HepG2 (cell line): ENCODE results near the gene RGS6. TPM values are rescaled to one million over a fixed set of nuclear protein-coding genes. Genes with fewer than 3 reads are reported as not detected.

Experiments
- ATAC-seq: fragments of 200-7000 bp; cut with Tn5 transposase; 3 replicates; pipeline ENCODE4 v1.9.1; 2020; ENCODE audit warnings: mild to moderate bottlenecking, moderate library complexity
- BruUV-seq: library from RNA; stranded (reverse); fragments of 400-500 nt; replicated peaks from 2 replicates; lab custom pipeline; 2021; lab: Mats Ljungman, UMichigan
- CTCF ChIA-PET: fragments of 300-600 bp; formaldehyde crosslinking; extraction: SDS; loops from one replicate; lab custom pipeline; 2021; ENCODE audit warnings: low total read pairs, inconsistent platforms, low intra/inter-chr PET ratio; lab: Yijun Ruan, JAX
- POLR2A ChIA-PET: fragments of 350-600 bp; sonication (Branson Sonifier 250); formaldehyde crosslinking; loops from one replicate; lab custom pipeline; 2020; ENCODE audit warnings: antibody characterized with exemption, inconsistent platforms; lab: Yijun Ruan, JAX
- DNase-seq: peaks from one replicate; pipeline ENCODE4 v3.0.0-alpha.2; 2015; ENCODE audit warnings: low spot score
- FAIRE-seq: peaks from 3 replicates; lab custom pipeline; 2011; peaks lifted over from hg19 to GRCh38; lab: Jason Lieb, UNC
- H2AFZ ChIP-seq: one replicate; pipeline ENCODE4 v1.6.1; 2011; ENCODE audit warnings: low read length, inconsistent platforms
- H3K27ac ChIP-seq: fragments of 300-600 bp; 3 replicates; pipeline ENCODE4 v1.8.0; 2011; ENCODE audit warnings: mixed run types, mild to moderate bottlenecking, mixed read lengths, low read length, inconsistent platforms; ENCODE audit not compliant: insufficient read depth; ENCODE audit errors: extremely low read length
- H3K27me3 ChIP-seq, 2 experiments: fragments of 200-600 bp in 1 of 2; 2 replicates in 1 of 2; 3 replicates in 1 of 2; pipeline versions ENCODE4 v1.6.0 to v1.8.0; 2011; ENCODE audit warnings: low read length in 2 of 2, mild to moderate bottlenecking in 2 of 2, moderate library complexity in 2 of 2, inconsistent platforms in 1 of 2; ENCODE audit not compliant: insufficient read depth in 2 of 2, control insufficient read depth in 1 of 2
- H3K36me3 ChIP-seq, 2 experiments: fragments of 200-600 bp in 1 of 2; replicated peaks in 1 of 2; 2 replicates in 1 of 2; 3 replicates in 1 of 2; pipeline versions ENCODE4 v1.5.1 to v1.8.0; 2011; ENCODE audit warnings: low read length in 2 of 2, inconsistent platforms in 1 of 2; ENCODE audit not compliant: insufficient read depth in 2 of 2, control insufficient read depth in 1 of 2
- H3K4me1 ChIP-seq: 2 replicates; pipeline ENCODE4 v1.5.1; 2012; ENCODE audit warnings: low read length, inconsistent platforms; ENCODE audit not compliant: insufficient read depth
- H3K4me2 ChIP-seq: 2 replicates; pipeline ENCODE4 v1.6.0; 2011; ENCODE audit warnings: low read depth, low read length, inconsistent platforms
- H3K4me3 ChIP-seq, 3 experiments: fragments of 200-600 bp in 1 of 3; sonication (generic), shearing (Covaris generic) in 1 of 3; replicated peaks in 1 of 3; 2 replicates each; pipeline ENCODE4 v1.5.1; 2011 to 2016; ENCODE audit warnings: low read length in 3 of 3, inconsistent platforms in 2 of 3, low read depth in 2 of 3, mild to moderate bottlenecking in 2 of 3, control low read depth in 1 of 3, mixed read lengths in 1 of 3; ENCODE audit not compliant: insufficient read depth in 1 of 3
- H3K79me2 ChIP-seq: one replicate; pipeline ENCODE4 v1.6.1; 2011; ENCODE audit warnings: low read length, inconsistent platforms; ENCODE audit not compliant: insufficient read depth
- H3K9ac ChIP-seq: 2 replicates; pipeline ENCODE4 v1.6.0; 2011; ENCODE audit warnings: mild to moderate bottlenecking, low read depth, low read length, inconsistent platforms; ENCODE audit not compliant: insufficient read depth
- H3K9me3 ChIP-seq: 2 replicates; pipeline ENCODE4 v1.5.1; 2012; ENCODE audit warnings: mild to moderate bottlenecking, low read length
- H4K20me1 ChIP-seq: 2 replicates; pipeline ENCODE4 v1.6.0; 2011; ENCODE audit warnings: inconsistent platforms, mild to moderate bottlenecking, low read length, moderate library complexity; ENCODE audit not compliant: insufficient read depth
- ZHX2 ChIP-seq, 2 experiments: sonication (generic) in 1 of 2; formaldehyde crosslinking in 1 of 2; IDR thresholded peaks; 2 replicates each; pipeline versions ENCODE4 v1.6.1 to v1.9.0; 2014 to 2022; ENCODE audit warnings: antibody characterized with exemption in 1 of 2, borderline replicate concordance in 1 of 2, inconsistent platforms in 1 of 2, low read depth in 1 of 2, missing genetic modification reagents in 1 of 2
- WGBS: methylation state at CpG from one replicate; pipeline ENCODE4 v1.1.6; 2017; ENCODE audit warnings: low lambda C conversion rate; 5-methylcytosine and 5-hydroxymethylcytosine counted together
- in situ Hi-C: cut with HindIII; loops from 2 replicates; pipeline ENCODE4 v1.10.0; 2017; ENCODE audit warnings: low pct_unique_long_range_greater_than_20kb; ENCODE audit not compliant: extremely low pct_ligation_motif_present
- intact Hi-C: fragments of 100-400 bp; cut with micrococcal nuclease; formaldehyde crosslinking; loops from one replicate; pipeline ENCODE4 v1.10.0; 2022; ENCODE audit not compliant: unreplicated experiment
- polyA plus RNA-seq, 8 experiments: library from polyadenylated mRNA; depleted of rRNA in 3 of 8; stranded (reverse) in 7 of 8; unstranded in 1 of 8; fragments of >200 nt; fragmentation: Illumina TruSeq in 4 of 8; extraction: Trizol in 4 of 8; gene quantifications; 2 replicates each; pipeline versions ENCODE4 v1.2.1 to v1.2.3, GENCODE V29; 2011 to 2016; ENCODE audit warnings: low read depth in 4 of 8, missing spikeins in 1 of 8, mixed read lengths in 1 of 8; ENCODE audit not compliant: insufficient read depth in 1 of 8
- total RNA-seq, 5 experiments: library from RNA; depleted of rRNA; stranded (reverse); fragments of >200 nt; fragmentation: Illumina TruSeq; extraction: Trizol; gene quantifications; 2 replicates each; pipeline ENCODE4 v1.2.3, GENCODE V29; 2016; ENCODE audit warnings: low read depth in 1 of 5

Gene RGS6
- total and polyA plus RNA-seq, 2 of the 13 experiments (the other 11 are each of a cell fraction or from before 2014, with no cell fraction given), result not detected

- Histone ChIP-seq H3K4me3 (no peak overlapping the region), H3K27ac (no peak overlapping the region), H3K9me3 (peaks cover 10% of the 10 kb centered on the region; the same call in 1 of the 2 replicates), H3K36me3 (no peaks in the 10 kb centered on the region), H3K27me3 (no peaks in the 10 kb centered on the region), H3K4me2 (no peak overlapping the region), H3K79me2 (no peaks in the 10 kb centered on the region), H3K9ac (no peak overlapping the region), H4K20me1 (no peaks in the 10 kb centered on the region), H2AFZ (no peak overlapping the region), H3K4me1 (no peaks in the 10 kb centered on the region)
- ChIA-PET POLR2A (no interaction called here), CTCF (no interaction called here)
- ATAC-seq (no peak), DNase-seq (no peak), FAIRE-seq (no peak)
- BruUV-seq, result no TSS peak
- WGBS, result 0% methylated on average over 1 of the region's 1 CpG
- no peak for TF ChIP-seq ZHX2 (IDR thresholded peaks at IDR 0.05; ENCODE audit: low read depth)
- no peak for TF ChIP-seq ZHX2 (CRISPR knock-in tag; IDR thresholded peaks at IDR 0.05; ENCODE audit: borderline replicate concordance)
- intact Hi-C loops, result no loop called here
- in situ Hi-C loops, result no loop called here
Measured at GRCh38 chr14:72341237-72341636, 409.0 kb downstream of the RGS6 start.
